WTC11 (cell line): ENCODE data around the gene NOC3L. TPM values are rescaled to one million over a fixed set of nuclear protein-coding genes. Genes with fewer than 3 reads are reported as not detected.

Experiments
- ATAC-seq: fragments of 200-7000 bp; cut with Tn5 transposase; 2 replicates; pipeline ENCODE4 v1.10.0; 2021; ENCODE audit warnings: mild to moderate bottlenecking, moderate library complexity
- CTCF ChIA-PET: fragments of 300-600 bp; sonication (Branson Sonifier 250); formaldehyde crosslinking; loops from one replicate; lab custom pipeline; 2021; ENCODE audit warnings: antibody characterized with exemption; lab: Charles Lee
- POLR2A ChIA-PET: fragments of 350-600 bp; sonication (Branson Sonifier 250); formaldehyde crosslinking; loops from one replicate; lab custom pipeline; 2021; ENCODE audit warnings: antibody characterized with exemption; lab: Charles Lee
- DNase-seq: peaks from one replicate; pipeline ENCODE4 v3.0.0; 2021; ENCODE audit warnings: low spot score
- H3K27ac Mint-ChIP-seq: 2 replicates; pipeline ENCODE4 v1.8.0; 2021; ENCODE audit warnings: mixed read lengths
- H3K27me3 Mint-ChIP-seq: 2 replicates; pipeline ENCODE4 v1.8.0; 2021; ENCODE audit warnings: low read depth, mild to moderate bottlenecking, moderate library complexity, mixed read lengths
- H3K36me3 Mint-ChIP-seq: 2 replicates; pipeline ENCODE4 v1.8.0; 2021; ENCODE audit warnings: mixed read lengths
- H3K4me1 Mint-ChIP-seq: 2 replicates; pipeline ENCODE4 v1.8.0; 2022; ENCODE audit warnings: mixed read lengths
- H3K4me3 Mint-ChIP-seq: 2 replicates; pipeline ENCODE4 v1.8.0; 2021; ENCODE audit warnings: mild to moderate bottlenecking, moderate library complexity, mixed read lengths
- H3K9me3 Mint-ChIP-seq: 2 replicates; pipeline ENCODE4 v1.8.0; 2021; ENCODE audit warnings: mixed read lengths
- CBFB ChIP-seq: sonication (generic); formaldehyde crosslinking; IDR thresholded peaks from 2 replicates; pipeline ENCODE4 v1.8.1; 2022; ENCODE audit warnings: mild to moderate bottlenecking, low read depth, missing genetic modification reagents
- CREM ChIP-seq: sonication (generic); formaldehyde crosslinking; IDR thresholded peaks from 2 replicates; pipeline ENCODE4 v1.8.1; 2022; ENCODE audit warnings: mild to moderate bottlenecking, missing genetic modification reagents, moderate library complexity
- E2F5 ChIP-seq: sonication (generic); formaldehyde crosslinking; IDR thresholded peaks from 2 replicates; pipeline ENCODE4 v1.8.1; 2022; ENCODE audit warnings: mild to moderate bottlenecking, moderate library complexity, missing genetic modification reagents
- ESRRA ChIP-seq: sonication (generic); formaldehyde crosslinking; IDR thresholded peaks from 2 replicates; pipeline ENCODE4 v1.8.1; 2022; ENCODE audit warnings: mild to moderate bottlenecking, missing genetic modification reagents, borderline replicate concordance
- HMGXB4 ChIP-seq: sonication (generic); formaldehyde crosslinking; IDR thresholded peaks from 2 replicates; pipeline ENCODE4 v1.8.1; 2023; ENCODE audit warnings: mild to moderate bottlenecking, moderate library complexity, missing genetic modification reagents
- PRDM15 ChIP-seq: sonication (generic); formaldehyde crosslinking; IDR thresholded peaks from 2 replicates; pipeline ENCODE4 v1.8.0; 2022; ENCODE audit warnings: missing genetic modification reagents
- RELA ChIP-seq: sonication (generic); formaldehyde crosslinking; IDR thresholded peaks from 2 replicates; pipeline ENCODE4 v1.8.1; 2022; ENCODE audit warnings: missing genetic modification reagents, mild to moderate bottlenecking, borderline replicate concordance
- TCF7 ChIP-seq: sonication (generic); formaldehyde crosslinking; IDR thresholded peaks from 2 replicates; pipeline ENCODE4 v1.8.0; 2022; ENCODE audit warnings: mild to moderate bottlenecking, low read depth, missing genetic modification reagents, moderate library complexity
- ZNF396 ChIP-seq: fragments of 250-450 bp; sonication (Bioruptor Pico); IDR thresholded peaks from 2 replicates; pipeline ENCODE4 v1.8.0; 2021; ENCODE audit warnings: mild to moderate bottlenecking, moderate library complexity, borderline replicate concordance
- total RNA-seq: library from RNA; stranded (reverse); gene quantifications from 3 replicates; pipeline ENCODE4 v1.2.3, GENCODE V29; 2021
- TF ChIP-seq, protein P1 (sequence below): fragments of 250-450 bp; sonication (Bioruptor Pico); IDR thresholded peaks from 2 replicates; pipeline ENCODE4 v1.8.0; 2021; ENCODE audit warnings: mild to moderate bottlenecking
- TF ChIP-seq, protein P2 (sequence below): sonication (generic); formaldehyde crosslinking; IDR thresholded peaks from 2 replicates; pipeline ENCODE4 v1.8.1; 2023; ENCODE audit warnings: mild to moderate bottlenecking, missing genetic modification reagents, borderline replicate concordance
- TF ChIP-seq, protein P3 (sequence below): sonication (generic); formaldehyde crosslinking; IDR thresholded peaks from 2 replicates; pipeline ENCODE4 v1.8.0; 2023; ENCODE audit warnings: missing genetic modification reagents, mild to moderate bottlenecking, borderline replicate concordance

The NOC3L gene
- total RNA-seq, 1 experiment from 2014 or later: 26.1 TPM

DNA sequence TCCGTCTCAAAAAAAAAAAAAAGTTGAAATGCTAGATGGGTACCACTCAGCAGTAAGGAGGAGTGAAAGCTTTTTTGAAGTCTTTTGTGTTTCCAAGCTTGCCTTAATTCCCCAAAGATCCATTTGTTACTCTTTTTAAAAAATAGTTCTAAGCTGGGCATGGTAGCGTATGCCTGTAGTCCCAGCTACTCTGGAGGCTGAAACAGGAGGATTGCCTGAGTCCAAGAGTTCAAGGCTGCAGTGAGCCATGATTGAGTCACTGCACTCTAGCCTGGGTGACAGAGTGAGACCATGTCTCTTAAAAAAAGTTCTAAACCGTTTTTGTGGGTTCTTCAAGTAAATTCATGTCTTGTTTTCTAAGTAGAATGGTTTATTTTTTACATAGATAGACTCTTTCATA, 44.9 kb upstream of the NOC3L start:
- H3K4me3 Mint-ChIP-seq: no peak overlapping the region
- H3K9me3 Mint-ChIP-seq: no peaks in the 10 kb centered on the region
- TF ChIP-seq HMGXB4 (CRISPR knock-in tag) (no peak), RELA (CRISPR knock-in tag) (no peak), TCF7 (CRISPR knock-in tag) (no peak), E2F5 (CRISPR knock-in tag) (no peak), ZNF396 (CRISPR knock-in tag) (no peak), PRDM15 (CRISPR knock-in tag) (no peak), CBFB (CRISPR knock-in tag) (no peak), ESRRA (no peak), CREM (CRISPR knock-in tag) (no peak)
- TF ChIP-seq, protein P1, sequence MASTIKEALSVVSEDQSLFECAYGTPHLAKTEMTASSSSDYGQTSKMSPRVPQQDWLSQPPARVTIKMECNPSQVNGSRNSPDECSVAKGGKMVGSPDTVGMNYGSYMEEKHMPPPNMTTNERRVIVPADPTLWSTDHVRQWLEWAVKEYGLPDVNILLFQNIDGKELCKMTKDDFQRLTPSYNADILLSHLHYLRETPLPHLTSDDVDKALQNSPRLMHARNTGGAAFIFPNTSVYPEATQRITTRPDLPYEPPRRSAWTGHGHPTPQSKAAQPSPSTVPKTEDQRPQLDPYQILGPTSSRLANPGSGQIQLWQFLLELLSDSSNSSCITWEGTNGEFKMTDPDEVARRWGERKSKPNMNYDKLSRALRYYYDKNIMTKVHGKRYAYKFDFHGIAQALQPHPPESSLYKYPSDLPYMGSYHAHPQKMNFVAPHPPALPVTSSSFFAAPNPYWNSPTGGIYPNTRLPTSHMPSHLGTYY (CRISPR knock-in tag): no peak
- TF ChIP-seq, protein P2, sequence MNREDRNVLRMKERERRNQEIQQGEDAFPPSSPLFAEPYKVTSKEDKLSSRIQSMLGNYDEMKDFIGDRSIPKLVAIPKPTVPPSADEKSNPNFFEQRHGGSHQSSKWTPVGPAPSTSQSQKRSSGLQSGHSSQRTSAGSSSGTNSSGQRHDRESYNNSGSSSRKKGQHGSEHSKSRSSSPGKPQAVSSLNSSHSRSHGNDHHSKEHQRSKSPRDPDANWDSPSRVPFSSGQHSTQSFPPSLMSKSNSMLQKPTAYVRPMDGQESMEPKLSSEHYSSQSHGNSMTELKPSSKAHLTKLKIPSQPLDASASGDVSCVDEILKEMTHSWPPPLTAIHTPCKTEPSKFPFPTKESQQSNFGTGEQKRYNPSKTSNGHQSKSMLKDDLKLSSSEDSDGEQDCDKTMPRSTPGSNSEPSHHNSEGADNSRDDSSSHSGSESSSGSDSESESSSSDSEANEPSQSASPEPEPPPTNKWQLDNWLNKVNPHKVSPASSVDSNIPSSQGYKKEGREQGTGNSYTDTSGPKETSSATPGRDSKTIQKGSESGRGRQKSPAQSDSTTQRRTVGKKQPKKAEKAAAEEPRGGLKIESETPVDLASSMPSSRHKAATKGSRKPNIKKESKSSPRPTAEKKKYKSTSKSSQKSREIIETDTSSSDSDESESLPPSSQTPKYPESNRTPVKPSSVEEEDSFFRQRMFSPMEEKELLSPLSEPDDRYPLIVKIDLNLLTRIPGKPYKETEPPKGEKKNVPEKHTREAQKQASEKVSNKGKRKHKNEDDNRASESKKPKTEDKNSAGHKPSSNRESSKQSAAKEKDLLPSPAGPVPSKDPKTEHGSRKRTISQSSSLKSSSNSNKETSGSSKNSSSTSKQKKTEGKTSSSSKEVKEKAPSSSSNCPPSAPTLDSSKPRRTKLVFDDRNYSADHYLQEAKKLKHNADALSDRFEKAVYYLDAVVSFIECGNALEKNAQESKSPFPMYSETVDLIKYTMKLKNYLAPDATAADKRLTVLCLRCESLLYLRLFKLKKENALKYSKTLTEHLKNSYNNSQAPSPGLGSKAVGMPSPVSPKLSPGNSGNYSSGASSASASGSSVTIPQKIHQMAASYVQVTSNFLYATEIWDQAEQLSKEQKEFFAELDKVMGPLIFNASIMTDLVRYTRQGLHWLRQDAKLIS: no peak
- TF ChIP-seq, protein P3, sequence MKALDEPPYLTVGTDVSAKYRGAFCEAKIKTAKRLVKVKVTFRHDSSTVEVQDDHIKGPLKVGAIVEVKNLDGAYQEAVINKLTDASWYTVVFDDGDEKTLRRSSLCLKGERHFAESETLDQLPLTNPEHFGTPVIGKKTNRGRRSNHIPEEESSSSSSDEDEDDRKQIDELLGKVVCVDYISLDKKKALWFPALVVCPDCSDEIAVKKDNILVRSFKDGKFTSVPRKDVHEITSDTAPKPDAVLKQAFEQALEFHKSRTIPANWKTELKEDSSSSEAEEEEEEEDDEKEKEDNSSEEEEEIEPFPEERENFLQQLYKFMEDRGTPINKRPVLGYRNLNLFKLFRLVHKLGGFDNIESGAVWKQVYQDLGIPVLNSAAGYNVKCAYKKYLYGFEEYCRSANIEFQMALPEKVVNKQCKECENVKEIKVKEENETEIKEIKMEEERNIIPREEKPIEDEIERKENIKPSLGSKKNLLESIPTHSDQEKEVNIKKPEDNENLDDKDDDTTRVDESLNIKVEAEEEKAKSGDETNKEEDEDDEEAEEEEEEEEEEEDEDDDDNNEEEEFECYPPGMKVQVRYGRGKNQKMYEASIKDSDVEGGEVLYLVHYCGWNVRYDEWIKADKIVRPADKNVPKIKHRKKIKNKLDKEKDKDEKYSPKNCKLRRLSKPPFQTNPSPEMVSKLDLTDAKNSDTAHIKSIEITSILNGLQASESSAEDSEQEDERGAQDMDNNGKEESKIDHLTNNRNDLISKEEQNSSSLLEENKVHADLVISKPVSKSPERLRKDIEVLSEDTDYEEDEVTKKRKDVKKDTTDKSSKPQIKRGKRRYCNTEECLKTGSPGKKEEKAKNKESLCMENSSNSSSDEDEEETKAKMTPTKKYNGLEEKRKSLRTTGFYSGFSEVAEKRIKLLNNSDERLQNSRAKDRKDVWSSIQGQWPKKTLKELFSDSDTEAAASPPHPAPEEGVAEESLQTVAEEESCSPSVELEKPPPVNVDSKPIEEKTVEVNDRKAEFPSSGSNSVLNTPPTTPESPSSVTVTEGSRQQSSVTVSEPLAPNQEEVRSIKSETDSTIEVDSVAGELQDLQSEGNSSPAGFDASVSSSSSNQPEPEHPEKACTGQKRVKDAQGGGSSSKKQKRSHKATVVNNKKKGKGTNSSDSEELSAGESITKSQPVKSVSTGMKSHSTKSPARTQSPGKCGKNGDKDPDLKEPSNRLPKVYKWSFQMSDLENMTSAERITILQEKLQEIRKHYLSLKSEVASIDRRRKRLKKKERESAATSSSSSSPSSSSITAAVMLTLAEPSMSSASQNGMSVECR (CRISPR knock-in tag): no peak
- TF ChIP-seq, all 79 proteins: peak for 0
- H3K36me3 Mint-ChIP-seq: no peaks in the 10 kb centered on the region
- H3K27ac Mint-ChIP-seq: no peak overlapping the region
- DNase-seq: no peak
- ChIA-PET CTCF (interaction anchor here (0.7 to 1.6 kb wide), 2 partner anchors 29 to 36 kb away, joined by 4 to 6 read pairs; no protein-coding TSS in a partner anchor), POLR2A (interaction anchor here (0.7 kb wide), 1 partner anchor 174 kb away, joined by 3 read pairs; no protein-coding TSS in a partner anchor)
- peaks cover 33% of the 10 kb centered on the region for H3K27me3 Mint-ChIP-seq
- peaks cover 4% of the 10 kb centered on the region for H3K4me1 Mint-ChIP-seq
- ATAC-seq: no peak
